Stomach (tissue), 4 donors: Measurements from ENCODE around the gene MGAT4D.

ENCODE experiments used
- EP300 ChIP-seq: sonication (generic); formaldehyde crosslinking; IDR thresholded peaks from one replicate; pipeline ENCODE4 v1.6.1; 2017; ENCODE audit warnings: antibody characterized with exemption
- POLR2A ChIP-seq, 4 donors: fragments of 450-650 bp; IDR thresholded peaks; one replicate each; pipeline ENCODE4 v1.6.1; 2016; ENCODE audit warnings: antibody characterized with exemption in 4 of 4, control low read depth in 2 of 4, mild to moderate bottlenecking in 1 of 4, moderate library complexity in 1 of 4
- POLR2AphosphoS5 ChIP-seq, 3 donors: sonication (generic); formaldehyde crosslinking; IDR thresholded peaks; one replicate each; pipeline ENCODE4 v1.6.1; 2016; ENCODE audit warnings: antibody characterized with exemption in 3 of 3
- TF ChIP-seq, protein P1 (sequence below), 7 experiments: fragments of 450-650 bp in 4 of 7; fragments of 200-600 bp in 3 of 7; sonication (generic) in 3 of 7; IDR thresholded peaks; one replicate each; pipeline ENCODE4 v1.5.1; 2016 to 2019; ENCODE audit warnings: antibody characterized with exemption in 7 of 7, control low read depth in 2 of 7, mild to moderate bottlenecking in 1 of 7

DNA sequence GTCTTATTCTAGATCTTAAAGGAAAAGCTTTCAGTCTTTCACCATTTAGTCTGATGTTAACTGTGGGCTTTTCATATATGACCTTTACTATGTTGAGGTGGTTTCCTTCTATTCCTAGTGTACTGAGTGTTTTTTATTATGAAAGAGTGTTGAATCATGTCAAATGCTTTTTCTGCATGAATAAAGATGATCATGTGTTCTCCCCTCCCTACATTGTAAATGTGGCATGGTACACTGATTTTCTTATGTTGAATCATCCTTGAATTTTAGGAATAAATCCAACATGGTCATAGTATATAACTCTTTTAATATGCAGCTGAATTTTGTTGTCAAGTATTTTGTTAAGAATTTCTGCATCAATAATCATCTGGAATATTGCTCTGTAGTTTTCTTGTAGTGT, 75.0 kb downstream of the MGAT4D start:
- TF ChIP-seq, protein P1, sequence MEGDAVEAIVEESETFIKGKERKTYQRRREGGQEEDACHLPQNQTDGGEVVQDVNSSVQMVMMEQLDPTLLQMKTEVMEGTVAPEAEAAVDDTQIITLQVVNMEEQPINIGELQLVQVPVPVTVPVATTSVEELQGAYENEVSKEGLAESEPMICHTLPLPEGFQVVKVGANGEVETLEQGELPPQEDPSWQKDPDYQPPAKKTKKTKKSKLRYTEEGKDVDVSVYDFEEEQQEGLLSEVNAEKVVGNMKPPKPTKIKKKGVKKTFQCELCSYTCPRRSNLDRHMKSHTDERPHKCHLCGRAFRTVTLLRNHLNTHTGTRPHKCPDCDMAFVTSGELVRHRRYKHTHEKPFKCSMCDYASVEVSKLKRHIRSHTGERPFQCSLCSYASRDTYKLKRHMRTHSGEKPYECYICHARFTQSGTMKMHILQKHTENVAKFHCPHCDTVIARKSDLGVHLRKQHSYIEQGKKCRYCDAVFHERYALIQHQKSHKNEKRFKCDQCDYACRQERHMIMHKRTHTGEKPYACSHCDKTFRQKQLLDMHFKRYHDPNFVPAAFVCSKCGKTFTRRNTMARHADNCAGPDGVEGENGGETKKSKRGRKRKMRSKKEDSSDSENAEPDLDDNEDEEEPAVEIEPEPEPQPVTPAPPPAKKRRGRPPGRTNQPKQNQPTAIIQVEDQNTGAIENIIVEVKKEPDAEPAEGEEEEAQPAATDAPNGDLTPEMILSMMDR (IDR thresholded peaks at IDR 0.05) = no peak
- TF ChIP-seq POLR2A (IDR thresholded peaks at IDR 0.05) (no peak), EP300 (no peak), POLR2AphosphoS5 (IDR thresholded peaks at IDR 0.05) (no peak)
